LNCAP (cell line): ENCODE measurements around the gene ZYX.

Experiments
- CTCF ChIP-seq: fragments of 450-650 bp; IDR thresholded peaks from 2 replicates; pipeline ENCODE4 v1.5.1; 2017; ENCODE audit warnings: mild to moderate bottlenecking

ZYX gene

GRCh38 chr7:143389316-143390103 lies 8.4 kb downstream of the ZYX start:
- no peak for TF ChIP-seq CTCF

DNA sequence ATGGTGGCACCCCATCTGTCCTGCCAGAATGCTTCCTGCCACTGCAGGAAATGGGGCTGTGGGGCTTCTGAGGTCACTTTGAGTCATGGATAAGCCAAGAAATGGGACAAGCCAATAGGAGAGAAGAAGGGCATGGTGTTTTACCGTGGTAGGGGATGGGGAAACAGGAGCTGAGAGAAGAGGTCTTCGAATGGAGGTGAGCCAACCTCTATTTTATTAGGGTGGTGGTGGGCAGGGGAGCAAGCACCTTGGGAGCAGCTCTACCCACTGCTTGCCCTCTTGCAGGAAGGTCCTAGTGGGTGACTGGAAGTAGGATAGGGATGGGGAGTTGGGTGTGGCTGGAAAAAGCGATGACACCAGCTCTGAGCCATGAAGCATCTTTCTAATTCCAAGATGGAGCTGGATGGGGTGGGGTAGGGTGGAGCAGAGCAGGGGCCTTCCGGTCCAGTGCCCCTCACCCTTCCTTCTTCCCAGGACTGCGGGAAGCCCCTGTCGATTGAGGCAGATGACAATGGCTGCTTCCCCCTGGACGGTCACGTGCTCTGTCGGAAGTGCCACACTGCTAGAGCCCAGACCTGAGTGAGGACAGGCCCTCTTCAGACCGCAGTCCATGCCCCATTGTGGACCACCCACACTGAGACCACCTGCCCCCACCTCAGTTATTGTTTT lies 9.1 kb downstream of the ZYX start:
- TF ChIP-seq CTCF: no peak

DNA sequence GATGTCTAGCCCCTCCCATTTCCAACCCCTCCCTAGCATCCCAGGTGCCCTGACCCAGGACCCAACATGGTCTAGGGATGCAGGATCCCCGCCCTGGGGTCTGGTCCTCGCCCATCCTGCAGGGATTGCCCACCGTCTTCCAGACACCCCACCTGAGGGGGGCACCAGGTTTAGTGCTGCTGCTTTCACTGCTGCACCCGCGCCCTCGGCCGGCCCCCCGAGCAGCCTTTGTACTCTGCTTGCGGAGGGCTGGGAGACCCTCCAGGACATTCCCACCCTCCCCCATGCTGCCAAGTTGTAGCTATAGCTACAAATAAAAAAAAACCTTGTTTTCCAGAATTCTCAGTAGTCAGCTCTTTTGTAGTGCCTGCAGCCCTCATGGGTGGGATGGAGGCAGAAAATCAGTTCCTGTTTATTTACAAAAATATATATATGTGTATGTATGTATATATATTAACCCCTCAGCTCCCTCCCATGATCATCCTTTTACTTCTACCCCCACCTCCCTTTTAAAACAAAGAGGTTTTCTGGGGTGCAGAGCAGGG lies 9.7 kb downstream of the ZYX start:
- TF ChIP-seq CTCF: no peak

GRCh38 chr7:143391462-143392404 lies 10.6 kb downstream of the ZYX start:
- TF ChIP-seq CTCF: no peak

- TF ChIP-seq CTCF: no peak
Observed at GRCh38 chr7:143392875-143393266, 11.7 kb downstream of the ZYX start.

DNA sequence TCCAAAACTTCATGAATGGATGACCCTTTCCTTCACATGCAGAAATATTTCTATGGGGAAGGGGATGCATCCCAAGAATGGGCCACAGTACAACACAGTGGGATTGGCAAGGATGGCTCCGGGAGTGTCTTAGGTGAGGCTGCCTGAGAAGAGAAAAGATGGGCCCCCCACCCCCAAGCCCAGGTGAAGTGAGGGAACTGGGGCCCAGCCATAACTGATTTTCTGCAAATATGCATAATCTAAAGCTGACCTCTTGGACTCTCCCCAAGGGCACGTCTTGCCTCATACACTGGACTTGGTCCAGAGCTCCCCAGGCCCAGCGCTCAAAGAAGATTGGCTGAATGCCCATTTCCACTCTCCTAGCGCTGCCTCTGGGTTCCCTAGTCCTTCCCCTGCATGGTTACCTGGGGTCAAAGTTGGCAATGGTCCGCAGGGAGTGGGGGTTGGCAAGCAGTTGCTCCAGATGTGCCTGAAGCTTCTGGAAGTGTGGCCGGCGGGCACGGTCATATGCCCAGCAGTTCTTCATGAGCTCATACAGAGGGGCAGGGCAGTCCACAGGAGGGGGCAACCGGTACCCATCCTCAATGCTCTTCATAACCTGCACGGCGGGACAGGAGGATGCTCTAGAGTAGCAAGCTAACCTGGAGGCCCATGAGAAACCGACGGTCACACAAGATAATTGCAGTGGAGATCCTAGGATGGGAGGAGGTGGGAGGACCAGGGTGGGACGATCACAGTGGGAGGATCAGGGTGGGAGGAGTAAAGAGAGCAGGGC lies 12.3 kb downstream of the ZYX start:
- no peak for TF ChIP-seq CTCF
